ENCODE results near the gene CADPS2.

Gene CADPS2

GRCh38 chr7:122652876-122653275, 233.4 kb downstream of the CADPS2 start:
- Histone ChIP-seq H3K79me2 (ENCODE audit: insufficient read depth, low read length) (no peaks in the 10 kb centered on the region), H3K4me2 (ENCODE audit: low read length) (no peak overlapping the region), H3F3A (ENCODE audit: insufficient read depth, low read length) (no peaks in the 10 kb centered on the region), H3K4me3 (ENCODE audit: low read depth, low read length, poor library complexity, severe bottlenecking) (no peak overlapping the region), H3K9ac (ENCODE audit: low read length) (no peak overlapping the region), H3K36me3 (ENCODE audit: insufficient read depth, low read length) (no peaks in the 10 kb centered on the region), H2AFZ (ENCODE audit: low read length) (no peak overlapping the region), H3K9me3 (ENCODE audit: low read length) (no peaks in the 10 kb centered on the region), H3K27me3 (ENCODE audit: insufficient read depth, low read length) (no peaks in the 10 kb centered on the region), H3K27ac (ENCODE audit: low read depth, low read length, poor library complexity, severe bottlenecking) (no peak overlapping the region), H4K20me1 (ENCODE audit: insufficient read depth, low read length) (no peaks in the 10 kb centered on the region), H3K4me1 (ENCODE audit: insufficient read depth, low read length, severe bottlenecking) (no peaks in the 10 kb centered on the region), H3K9me2 (ENCODE audit: low read depth, low read length) (no peaks in the 10 kb centered on the region)
- TF ChIP-seq EZH2 (IDR thresholded peaks at IDR 0.05; ENCODE audit: borderline replicate concordance, low read length), result no peak
- no peak for TF ChIP-seq CTCF (IDR thresholded peaks at IDR 0.05; ENCODE audit: low read length)

- H3K4me1 ChIP-seq (ENCODE audit: insufficient read depth, low read length, severe bottlenecking), result no peaks in the 10 kb centered on the region
- H3K27me3 ChIP-seq (ENCODE audit: insufficient read depth, low read length), result no peaks in the 10 kb centered on the region
- no peaks in the 10 kb centered on the region for H3K36me3 ChIP-seq (ENCODE audit: insufficient read depth, low read length)
- no peaks in the 10 kb centered on the region for H3K9me2 ChIP-seq (ENCODE audit: low read depth, low read length)
- H3K9me3 ChIP-seq (ENCODE audit: low read length), result no peaks in the 10 kb centered on the region
- no peak overlapping the region for H2AFZ ChIP-seq (ENCODE audit: low read length)
- no peaks in the 10 kb centered on the region for H4K20me1 ChIP-seq (ENCODE audit: insufficient read depth, low read length)
- H3K79me2 ChIP-seq (ENCODE audit: insufficient read depth, low read length), result no peaks in the 10 kb centered on the region
- H3K27ac ChIP-seq (ENCODE audit: low read depth, low read length, poor library complexity, severe bottlenecking), result no peak overlapping the region
- TF ChIP-seq CTCF (IDR thresholded peaks at IDR 0.05; ENCODE audit: low read length) (no peak), EZH2 (IDR thresholded peaks at IDR 0.05; ENCODE audit: borderline replicate concordance, low read length) (no peak)
- no peak overlapping the region for H3K9ac ChIP-seq (ENCODE audit: low read length)
- no peak overlapping the region for H3K4me3 ChIP-seq (ENCODE audit: low read depth, low read length, poor library complexity, severe bottlenecking)
- H3F3A ChIP-seq (ENCODE audit: insufficient read depth, low read length), result no peaks in the 10 kb centered on the region
- no peak overlapping the region for H3K4me2 ChIP-seq (ENCODE audit: low read length)
Observed at GRCh38 chr7:122651451-122651850, 234.8 kb downstream of the CADPS2 start.

- Histone ChIP-seq H3F3A (ENCODE audit: insufficient read depth, low read length) (no peaks in the 10 kb centered on the region), H3K4me1 (ENCODE audit: insufficient read depth, low read length, severe bottlenecking) (no peaks in the 10 kb centered on the region), H4K20me1 (ENCODE audit: insufficient read depth, low read length) (no peaks in the 10 kb centered on the region), H2AFZ (ENCODE audit: low read length) (no peak overlapping the region), H3K9me3 (ENCODE audit: low read length) (no peaks in the 10 kb centered on the region), H3K27me3 (ENCODE audit: insufficient read depth, low read length) (no peaks in the 10 kb centered on the region), H3K27ac (ENCODE audit: low read depth, low read length, poor library complexity, severe bottlenecking) (no peak overlapping the region), H3K9ac (ENCODE audit: low read length) (no peak overlapping the region), H3K79me2 (ENCODE audit: insufficient read depth, low read length) (no peaks in the 10 kb centered on the region), H3K36me3 (ENCODE audit: insufficient read depth, low read length) (no peaks in the 10 kb centered on the region), H3K4me3 (ENCODE audit: low read depth, low read length, poor library complexity, severe bottlenecking) (no peak overlapping the region), H3K4me2 (ENCODE audit: low read length) (no peak overlapping the region), H3K9me2 (ENCODE audit: low read depth, low read length) (no peaks in the 10 kb centered on the region)
- no peak for TF ChIP-seq EZH2 (IDR thresholded peaks at IDR 0.05; ENCODE audit: borderline replicate concordance, low read length)
- TF ChIP-seq CTCF (IDR thresholded peaks at IDR 0.05; ENCODE audit: low read length), result no peak
Observed at GRCh38 chr7:122643250-122643649, 243.0 kb downstream of the CADPS2 start.
